Left ventricle myocardium inferior (tissue), 1 donor: Measurements from ENCODE around the gene IDH3G. TPM values are rescaled to one million over a fixed set of nuclear protein-coding genes. Genes with fewer than 3 reads are reported as not detected.

ENCODE experiments used
- DNase-seq: peaks from one replicate; pipeline ENCODE4 v3.0.0-alpha.2; 2020
- H3K27ac ChIP-seq: fragments of 200-600 bp; replicated peaks from 2 replicates; pipeline ENCODE4 v1.8.0; 2021
- H3K27me3 ChIP-seq: fragments of 200-600 bp; 2 replicates; pipeline ENCODE4 v1.8.0; 2021; ENCODE audit warnings: low read depth
- H3K36me3 ChIP-seq: fragments of 200-600 bp; 2 replicates; pipeline ENCODE4 v1.8.0; 2021
- H3K4me1 ChIP-seq: fragments of 200-600 bp; 2 replicates; pipeline ENCODE4 v1.8.0; 2021
- H3K4me3 ChIP-seq: fragments of 200-600 bp; 2 replicates; pipeline ENCODE4 v1.8.0; 2021; ENCODE audit warnings: mild to moderate bottlenecking, moderate library complexity
- H3K9me3 ChIP-seq: fragments of 200-600 bp; replicated peaks from 2 replicates; pipeline ENCODE4 v1.8.0; 2021
- intact Hi-C: fragments of 100-400 bp; cut with micrococcal nuclease; formaldehyde crosslinking; loops from one replicate; pipeline ENCODE4 v1.11.0; 2022
- total RNA-seq: library from RNA; stranded (reverse); fragmentation: NEBNext Ultra II Directional; extraction: Animal tissue kit (Norgen Biotek cat#: 25700); gene quantifications from one replicate; pipeline ENCODE4 v1.2.1, GENCODE V29; 2021
- TF ChIP-seq, protein P1 (sequence below): fragments of 200-600 bp; IDR thresholded peaks from 2 replicates; pipeline ENCODE4 v1.8.0; 2021; ENCODE audit warnings: antibody characterized with exemption, mild to moderate bottlenecking, borderline replicate concordance
- donor health status: DM: no; HTN: yes; CAD: no; lungs with severe emphysema.

Gene IDH3G
- total RNA-seq, 1 donor from 2014 or later: 72.5 TPM

DNA sequence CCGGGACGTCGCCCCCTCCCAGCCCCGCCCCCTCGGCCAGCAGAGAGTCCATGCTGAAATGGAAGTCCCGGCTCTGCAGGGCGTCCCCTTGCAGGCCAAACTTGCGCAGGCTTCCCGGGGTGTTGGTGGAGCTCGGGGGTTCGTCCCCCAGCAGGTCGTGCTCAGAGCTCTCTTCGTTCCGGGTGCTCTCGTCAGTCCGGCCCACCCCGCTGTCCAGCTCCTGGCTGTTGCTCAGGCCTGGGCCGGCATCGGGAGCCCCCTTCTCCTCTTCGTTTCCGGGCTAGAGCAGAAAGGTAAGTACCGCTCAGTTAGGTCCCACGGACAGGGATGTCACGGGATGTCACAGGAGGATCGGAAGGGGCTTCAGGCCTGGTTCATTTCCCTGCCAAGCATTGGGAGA lies 10.4 kb upstream of the IDH3G start:
- H3K27me3 ChIP-seq: no peaks in the 10 kb centered on the region
- no peak for DNase-seq
- no peak overlapping the region for H3K4me3 ChIP-seq
- TF ChIP-seq, protein P1, sequence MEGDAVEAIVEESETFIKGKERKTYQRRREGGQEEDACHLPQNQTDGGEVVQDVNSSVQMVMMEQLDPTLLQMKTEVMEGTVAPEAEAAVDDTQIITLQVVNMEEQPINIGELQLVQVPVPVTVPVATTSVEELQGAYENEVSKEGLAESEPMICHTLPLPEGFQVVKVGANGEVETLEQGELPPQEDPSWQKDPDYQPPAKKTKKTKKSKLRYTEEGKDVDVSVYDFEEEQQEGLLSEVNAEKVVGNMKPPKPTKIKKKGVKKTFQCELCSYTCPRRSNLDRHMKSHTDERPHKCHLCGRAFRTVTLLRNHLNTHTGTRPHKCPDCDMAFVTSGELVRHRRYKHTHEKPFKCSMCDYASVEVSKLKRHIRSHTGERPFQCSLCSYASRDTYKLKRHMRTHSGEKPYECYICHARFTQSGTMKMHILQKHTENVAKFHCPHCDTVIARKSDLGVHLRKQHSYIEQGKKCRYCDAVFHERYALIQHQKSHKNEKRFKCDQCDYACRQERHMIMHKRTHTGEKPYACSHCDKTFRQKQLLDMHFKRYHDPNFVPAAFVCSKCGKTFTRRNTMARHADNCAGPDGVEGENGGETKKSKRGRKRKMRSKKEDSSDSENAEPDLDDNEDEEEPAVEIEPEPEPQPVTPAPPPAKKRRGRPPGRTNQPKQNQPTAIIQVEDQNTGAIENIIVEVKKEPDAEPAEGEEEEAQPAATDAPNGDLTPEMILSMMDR: no peak
- no peaks in the 10 kb centered on the region for H3K4me1 ChIP-seq
- H3K27ac ChIP-seq: no peak overlapping the region
- H3K36me3 ChIP-seq: no peaks in the 10 kb centered on the region
- intact Hi-C loops: no loop called here
- no peaks in the 10 kb centered on the region for H3K9me3 ChIP-seq

DNA sequence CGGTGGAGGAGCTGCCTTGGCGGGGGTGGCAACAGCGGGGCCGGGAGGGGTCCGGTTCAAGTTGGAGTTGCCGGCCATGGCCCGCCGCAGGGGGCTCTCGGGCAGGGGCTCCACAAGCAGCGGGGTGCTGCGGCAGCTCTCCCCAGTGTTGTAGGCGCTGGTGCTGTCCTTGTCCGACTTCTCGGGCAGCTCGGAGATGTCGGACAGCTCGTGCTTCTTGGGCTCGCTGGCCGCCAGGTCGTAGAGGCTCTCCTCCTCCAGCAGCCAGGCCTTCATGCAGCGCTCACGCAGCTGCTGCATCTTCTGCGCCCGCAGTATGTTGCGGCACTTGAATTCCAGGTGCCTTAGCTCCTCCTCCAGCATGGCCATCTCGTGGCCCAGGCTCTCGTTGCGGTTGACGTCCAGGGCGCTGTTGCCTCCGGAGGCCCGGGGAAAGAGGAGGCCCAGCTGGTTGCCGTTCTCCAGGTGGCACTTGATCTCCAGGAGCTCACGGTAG lies 10.0 kb upstream of the IDH3G start:
- intact Hi-C loops: no loop called here

DNA sequence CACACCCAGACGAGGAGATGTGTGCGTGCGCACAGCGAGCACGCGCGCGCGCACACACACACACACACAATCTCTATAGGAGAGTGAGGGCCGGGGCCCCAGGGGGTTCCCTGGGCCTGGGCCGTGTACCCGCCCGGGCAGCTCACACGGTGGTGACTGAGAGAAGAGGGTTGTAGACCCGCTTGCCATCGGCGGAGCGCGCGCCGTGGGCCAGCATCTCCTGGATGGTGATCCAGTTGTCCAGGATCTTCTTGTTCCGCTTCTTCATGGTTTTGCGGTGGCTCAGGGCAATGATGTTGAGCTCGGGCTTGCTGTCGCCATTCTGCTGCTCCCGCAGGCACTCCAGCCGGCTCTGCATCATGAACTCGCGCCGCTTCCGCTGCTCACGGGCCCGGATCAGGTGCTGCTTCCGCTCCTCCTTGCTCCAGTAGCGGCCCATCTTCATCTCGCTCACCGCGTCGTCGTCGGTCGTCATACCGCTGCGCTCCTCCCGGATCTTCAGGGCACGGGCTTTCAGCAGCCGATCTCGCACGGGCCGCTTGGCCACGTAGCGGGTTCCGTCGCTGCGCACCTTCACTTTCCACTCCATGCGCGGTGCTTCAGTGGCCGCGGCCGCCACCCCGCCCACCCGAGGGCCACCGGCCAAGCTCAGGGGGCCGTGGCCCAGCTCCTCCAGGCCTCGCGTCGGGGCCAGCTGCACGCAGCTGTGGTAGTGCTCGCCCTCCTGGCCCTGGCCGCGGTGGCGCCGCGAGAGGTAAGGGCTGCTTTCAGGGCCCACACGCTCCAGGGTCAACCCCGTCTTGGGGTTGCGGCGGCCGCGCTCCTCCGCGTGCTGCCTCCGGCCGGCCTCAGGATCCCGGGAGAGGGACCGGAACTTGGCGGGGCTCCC lies 9.3 kb upstream of the IDH3G start:
- no peak overlapping the region for H3K27ac ChIP-seq
- intact Hi-C loops: no loop called here
- no peak for DNase-seq
- H3K4me1 ChIP-seq: no peaks in the 10 kb centered on the region
- H3K9me3 ChIP-seq: no peaks in the 10 kb centered on the region
- peaks cover 5% of the 10 kb centered on the region for H3K36me3 ChIP-seq
- H3K4me3 ChIP-seq: no peak overlapping the region
- H3K27me3 ChIP-seq: no peaks in the 10 kb centered on the region
- TF ChIP-seq, protein P1: no peak

More for the DNA sequence above, 10.0 kb upstream of the IDH3G start:
- H3K36me3 ChIP-seq: no peaks in the 10 kb centered on the region
- no peak overlapping the region for H3K27ac ChIP-seq
- no peak overlapping the region for H3K4me3 ChIP-seq
- no peaks in the 10 kb centered on the region for H3K4me1 ChIP-seq
- no peaks in the 10 kb centered on the region for H3K27me3 ChIP-seq
- TF ChIP-seq, protein P1: no peak
- H3K9me3 ChIP-seq: no peaks in the 10 kb centered on the region
- DNase-seq: no peak

DNA sequence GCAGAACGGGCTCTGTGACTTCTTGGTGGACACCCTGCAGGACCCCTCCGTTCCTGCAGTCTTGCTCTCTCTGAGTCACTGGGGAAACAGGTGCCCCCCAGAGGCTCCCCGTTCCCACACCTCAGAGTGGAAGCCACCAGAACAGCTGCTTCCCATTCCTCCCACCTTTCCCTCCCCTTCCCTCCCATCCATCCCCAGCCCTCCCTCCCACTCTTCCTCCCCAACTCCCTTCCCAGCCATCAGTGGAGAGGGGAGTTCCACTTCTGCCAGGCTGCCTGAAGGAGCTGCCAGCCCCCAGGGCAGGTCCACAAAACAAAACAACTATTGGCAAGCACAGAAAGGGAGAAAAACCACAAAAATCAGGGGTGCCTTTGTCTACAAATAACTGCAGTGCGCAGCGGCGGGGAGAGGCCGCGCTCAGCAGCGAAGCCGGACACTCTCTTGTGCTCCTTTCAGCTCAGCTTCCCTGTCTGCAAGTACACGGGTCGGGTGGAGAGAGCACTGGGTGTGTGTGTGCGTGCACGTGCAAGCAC lies 8.4 kb upstream of the IDH3G start:
- no peak overlapping the region for H3K27ac ChIP-seq
- TF ChIP-seq, protein P1: no peak
- no peaks in the 10 kb centered on the region for H3K4me1 ChIP-seq
- H3K9me3 ChIP-seq: no peaks in the 10 kb centered on the region
- peaks cover 9% of the 10 kb centered on the region for H3K36me3 ChIP-seq
- H3K27me3 ChIP-seq: no peaks in the 10 kb centered on the region
- no peak for DNase-seq
- intact Hi-C loops: no loop called here
- H3K4me3 ChIP-seq: no peak overlapping the region

DNA sequence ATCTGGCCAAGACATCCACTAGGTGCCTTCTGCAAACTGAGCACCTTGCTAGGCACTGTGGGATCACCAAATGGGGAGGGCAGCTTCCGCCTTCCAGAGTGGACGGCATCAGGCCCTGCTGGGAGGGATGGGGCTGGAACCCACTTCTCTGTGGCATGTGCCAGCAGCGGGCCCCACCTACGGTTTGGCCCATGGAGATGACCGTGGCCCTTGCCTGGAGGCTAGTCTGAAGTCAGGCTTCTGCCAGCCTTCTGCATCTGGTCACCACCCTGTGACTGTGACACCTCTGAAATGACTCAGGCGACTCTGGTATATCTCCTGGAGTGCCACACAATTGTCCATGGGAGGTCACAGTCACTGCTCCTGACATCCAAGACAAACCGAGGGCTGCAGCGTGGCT lies 7.5 kb upstream of the IDH3G start:
- intact Hi-C loops: no loop called here
- TF ChIP-seq, protein P1: no peak
- Histone ChIP-seq H3K9me3 (no peaks in the 10 kb centered on the region), H3K27ac (no peak overlapping the region), H3K4me1 (peaks cover under 1% of the 10 kb centered on the region), H3K4me3 (no peak overlapping the region), H3K36me3 (peaks cover 17% of the 10 kb centered on the region), H3K27me3 (no peaks in the 10 kb centered on the region)
- no peak for DNase-seq
